Muscle layer of colon (tissue), 2 donors: Measurements from ENCODE around the gene NTHL1.

ENCODE experiments used
- H3K27ac ChIP-seq: one replicate; pipeline ENCODE4 v1.7.0; 2013; ENCODE audit warnings: low read depth, mild to moderate bottlenecking, low read length, moderate library complexity
- H3K27me3 ChIP-seq, 2 donors: one replicate each; pipeline ENCODE4 v1.7.0; 2013; ENCODE audit warnings: low read length in 2 of 2, mild to moderate bottlenecking in 2 of 2; ENCODE audit not compliant: insufficient read depth in 2 of 2, control insufficient read depth in 1 of 2
- H3K36me3 ChIP-seq: one replicate; pipeline ENCODE4 v1.7.0; 2013; ENCODE audit warnings: mild to moderate bottlenecking, low read length; ENCODE audit not compliant: insufficient read depth
- H3K4me1 ChIP-seq: one replicate; pipeline ENCODE4 v1.7.0; 2013; ENCODE audit warnings: mild to moderate bottlenecking, low read length; ENCODE audit not compliant: insufficient read depth
- H3K4me3 ChIP-seq, 2 donors: one replicate each; pipeline ENCODE4 v1.7.0; 2013; ENCODE audit warnings: low read length in 2 of 2, low read depth in 1 of 2, mild to moderate bottlenecking in 1 of 2, moderate library complexity in 1 of 2
- H3K9ac ChIP-seq: one replicate; pipeline ENCODE4 v1.7.0; 2013; ENCODE audit warnings: low read length
- H3K9me3 ChIP-seq: one replicate; pipeline ENCODE4 v1.7.0; 2013; ENCODE audit warnings: mild to moderate bottlenecking, low read length
- donor health status: abdominal sarcoma.
- donor health status: Adenocarcinoma of cecum.

Gene NTHL1

DNA sequence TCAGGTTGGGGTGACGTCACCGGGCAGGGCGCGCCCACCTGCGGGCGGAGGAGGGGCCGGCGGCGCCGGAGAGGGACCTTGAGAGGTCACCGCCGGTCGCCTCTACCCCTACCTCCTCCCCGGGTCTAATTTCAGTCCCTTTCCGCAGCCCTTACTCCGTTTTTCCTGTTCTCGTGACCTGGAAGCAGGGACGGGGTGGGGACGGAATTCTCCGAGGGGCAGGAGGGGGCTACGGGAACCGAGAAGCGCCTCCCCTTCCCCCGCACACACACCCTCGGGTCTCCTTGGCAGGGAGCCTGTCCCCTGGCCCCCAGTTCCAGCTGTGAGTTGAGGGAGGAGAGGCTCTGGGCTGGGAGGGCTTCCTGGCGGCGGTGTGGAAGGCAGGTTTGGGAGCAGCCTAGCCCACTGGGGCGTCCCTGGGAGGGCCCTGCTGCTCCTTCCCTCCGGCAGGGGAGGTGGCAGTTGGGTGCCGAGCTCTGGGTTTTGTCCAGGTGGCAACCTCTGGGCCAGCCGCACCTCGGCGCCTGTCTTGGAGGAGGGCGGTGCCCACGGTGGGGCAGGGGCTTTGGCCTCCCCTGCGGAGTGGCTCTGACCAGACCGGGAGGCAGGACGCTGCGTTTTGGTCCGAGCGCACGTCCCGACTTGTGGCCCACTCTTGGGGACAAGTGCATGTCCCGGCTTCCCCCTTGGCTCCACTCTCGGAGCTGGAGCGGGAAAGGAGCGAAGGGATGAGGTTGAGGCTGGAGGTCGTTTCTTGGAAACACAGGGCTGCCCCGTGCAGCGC is 57.1 kb downstream of the NTHL1 start:
- Histone ChIP-seq H3K9me3 (no peaks in the 10 kb centered on the region), H3K9ac (no peak overlapping the region), H3K4me3 (no peak overlapping the region), H3K36me3 (peaks cover 15% of the 10 kb centered on the region), H3K27me3 (peaks cover 26 to 42% of the 10 kb centered on the region in 2 donors), H3K4me1 (peaks cover 11% of the 10 kb centered on the region), H3K27ac (no peak overlapping the region)

DNA sequence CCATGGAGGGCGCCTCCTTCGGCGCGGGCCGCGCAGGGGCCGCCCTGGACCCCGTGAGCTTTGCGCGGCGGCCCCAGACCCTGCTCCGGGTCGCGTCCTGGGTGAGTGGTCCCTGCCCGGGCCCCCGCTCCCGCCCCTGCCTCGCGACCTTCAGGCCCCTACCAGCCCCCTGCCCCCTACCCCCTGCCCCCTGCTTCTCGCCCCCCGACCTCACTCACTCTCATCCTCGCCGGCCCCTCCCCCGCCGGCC is 57.6 kb downstream of the NTHL1 start:
- Histone ChIP-seq H3K9me3 (no peaks in the 10 kb centered on the region), H3K36me3 (peaks cover 15% of the 10 kb centered on the region), H3K27me3 (peaks cover 26 to 42% of the 10 kb centered on the region in 2 donors), H3K9ac (no peak overlapping the region), H3K4me1 (peaks cover 16% of the 10 kb centered on the region), H3K27ac (no peak overlapping the region), H3K4me3 (no peak overlapping the region)
